ENCODE results near the gene SEC31A.
"Not testable (repeated sequence)": the region's sequence is repeated elsewhere in the genome, so short reads cannot be mapped to it uniquely, and the experiment has no call there.

SEC31A gene

DNA sequence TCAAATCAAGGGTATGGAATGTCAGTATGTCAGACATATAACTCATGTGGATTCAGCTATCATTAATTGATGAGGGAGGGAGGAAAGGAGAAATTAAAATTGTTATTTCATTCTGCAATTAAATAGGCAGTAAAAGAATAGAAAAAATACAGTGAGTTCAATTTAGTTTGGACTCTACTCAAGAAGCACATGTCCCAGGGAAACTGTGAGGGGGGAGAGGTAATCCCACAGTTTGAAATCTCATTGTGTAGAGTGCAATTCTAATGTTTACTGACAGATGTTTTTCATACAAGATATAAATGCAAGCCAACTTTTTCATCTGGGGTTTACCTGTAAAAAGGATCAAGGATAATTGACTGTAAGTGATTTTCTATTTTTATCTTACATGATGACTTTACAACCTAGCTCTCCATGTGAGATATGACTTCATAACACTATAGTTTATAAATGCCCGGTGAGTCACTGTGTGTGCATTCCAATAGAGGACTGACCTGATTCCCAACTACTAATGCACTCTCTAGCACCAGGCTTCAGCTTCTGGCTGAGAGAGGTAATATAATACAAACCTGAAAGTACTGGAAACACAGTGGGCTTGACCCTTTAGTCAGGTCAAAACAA is 57.1 kb downstream of the SEC31A start:
- no peak for DNase-seq

DNA sequence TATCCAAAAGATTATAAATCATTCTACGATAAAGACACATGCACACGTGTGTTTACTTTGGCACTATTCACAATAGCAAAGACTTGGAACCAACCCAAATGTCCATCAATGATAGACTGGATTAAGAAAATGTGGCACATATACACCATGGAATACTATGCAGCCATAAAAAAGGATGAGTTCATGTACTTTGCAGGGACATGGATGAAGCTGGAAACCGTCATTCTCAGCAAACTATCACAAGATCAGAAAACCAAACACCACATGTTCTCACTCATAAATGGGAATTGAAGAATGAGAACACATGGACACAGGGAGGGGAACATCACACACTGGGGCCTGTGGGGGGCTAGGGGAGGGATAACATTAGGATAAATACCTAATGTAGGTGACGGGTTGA is 57.9 kb downstream of the SEC31A start:
- DNase-seq, result not testable (repeated sequence)

GRCh38 chr4:82825425-82825824 is 65.5 kb downstream of the SEC31A start:
- DNase-seq, result no peak

- DNase-seq, result no peak
Observed at GRCh38 chr4:82823062-82823461, 67.9 kb downstream of the SEC31A start.

- DNase-seq, result no peak
Observed at GRCh38 chr4:82820689-82821088, 70.3 kb downstream of the SEC31A start.

DNA sequence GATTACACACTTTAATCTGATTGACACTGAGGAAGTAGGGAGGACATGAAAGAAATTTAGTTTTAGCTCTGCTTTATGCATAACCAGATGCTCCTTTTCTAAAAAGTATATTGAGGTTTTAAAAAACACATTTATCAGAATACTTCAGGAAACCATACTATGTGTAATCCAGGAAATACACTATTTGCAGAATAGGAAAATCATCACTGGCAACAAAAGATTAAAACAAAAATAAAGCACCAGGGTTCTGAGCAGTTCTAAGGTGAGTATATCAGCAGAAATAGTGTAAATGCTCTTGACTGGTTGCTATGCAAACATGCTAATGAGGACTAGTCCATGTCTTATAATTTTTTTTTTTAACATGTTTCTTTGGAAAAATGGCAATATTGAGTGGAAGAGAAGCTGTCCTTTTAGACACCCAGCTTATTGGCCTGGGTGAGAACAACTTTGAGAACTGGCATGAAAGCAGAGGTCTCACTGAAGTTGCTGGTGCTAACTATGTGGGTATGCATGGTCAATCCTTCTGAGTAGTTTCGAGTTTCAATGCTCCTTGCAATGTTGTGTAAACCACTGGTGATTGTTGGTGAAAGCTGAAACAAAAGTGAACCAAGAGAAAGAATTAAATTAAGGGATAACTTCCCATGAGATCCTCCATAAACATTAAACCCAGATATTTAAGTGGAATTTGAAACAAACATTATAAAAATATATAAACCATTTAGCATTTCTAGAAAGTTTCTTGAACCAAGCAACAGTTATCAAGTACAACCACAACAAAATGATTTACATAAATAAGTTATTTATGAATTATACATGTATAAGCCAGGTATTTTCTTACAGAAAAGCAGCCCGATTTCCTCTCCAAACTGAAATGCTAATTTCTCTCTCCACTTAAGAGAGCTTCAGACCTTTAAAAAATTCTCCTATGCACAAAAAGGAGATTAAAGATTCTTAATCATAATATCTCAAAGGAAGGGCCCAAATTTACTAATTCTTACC is 72.0 kb downstream of the SEC31A start:
- no peak for DNase-seq

- not testable (repeated sequence) for DNase-seq
Observed at GRCh38 chr4:82816874-82817273, 74.1 kb downstream of the SEC31A start.

GRCh38 chr4:82814034-82814433 is 76.9 kb downstream of the SEC31A start:
- DNase-seq, result no peak

GRCh38 chr4:82811838-82812341 is 79.1 kb downstream of the SEC31A start:
- DNase-seq, result no peak

DNA sequence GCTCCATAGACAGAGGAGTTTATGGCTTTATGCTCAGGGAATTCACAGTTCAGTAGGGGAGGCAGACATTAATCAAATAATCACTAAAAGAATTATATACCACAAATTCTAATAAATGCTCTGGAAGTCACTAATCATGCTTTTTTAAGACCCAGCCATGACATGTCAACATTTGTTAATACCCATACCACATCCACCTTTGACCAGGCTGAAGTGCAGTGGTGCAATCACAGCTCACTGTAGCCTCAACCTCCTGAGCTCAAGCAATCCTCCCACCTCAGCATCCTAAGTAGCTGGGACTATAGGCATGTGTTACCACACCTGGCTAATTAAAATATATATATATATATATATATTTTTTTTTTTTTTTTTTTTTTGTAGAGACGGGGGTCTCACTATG is 79.6 kb downstream of the SEC31A start:
- DNase-seq, result no peak

DNA sequence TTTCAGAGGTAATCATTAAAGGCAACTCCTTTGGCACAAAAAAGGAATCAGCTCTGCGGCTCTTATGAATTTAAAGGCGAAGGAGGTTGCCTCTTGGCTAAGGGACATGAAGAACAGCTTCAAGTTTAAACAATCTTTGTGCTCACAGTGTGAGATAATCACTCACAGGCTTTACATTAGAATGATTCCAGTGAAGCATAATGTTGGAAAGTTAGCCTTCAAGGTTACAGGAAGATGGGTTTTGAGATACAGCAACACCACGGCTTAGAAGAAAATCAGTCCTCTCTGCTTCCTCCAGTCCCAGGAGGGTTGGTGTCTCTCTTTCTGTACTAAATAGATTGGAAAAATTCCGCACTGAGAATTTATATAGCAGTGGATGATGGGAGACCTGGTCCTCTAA is 80.8 kb downstream of the SEC31A start:
- DNase-seq, result no peak

DNA sequence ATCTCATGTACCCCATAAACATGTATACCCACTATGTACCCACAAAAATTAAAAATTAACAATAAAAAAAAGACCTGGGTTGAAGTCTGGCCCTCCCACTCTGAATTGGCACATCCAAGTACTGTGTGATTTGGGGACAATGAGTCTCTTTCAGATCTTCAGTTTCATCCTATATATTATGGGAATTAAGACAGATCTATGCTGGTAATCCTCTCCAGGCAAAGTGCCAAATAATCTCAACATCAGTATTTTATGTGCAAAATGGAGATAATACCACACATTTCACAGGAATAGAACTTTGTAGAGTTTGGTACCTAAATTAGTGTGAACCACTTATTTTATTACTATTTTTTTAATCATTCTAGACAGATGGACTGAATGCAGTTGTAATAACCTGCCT is 81.3 kb downstream of the SEC31A start:
- DNase-seq, result no peak

DNA sequence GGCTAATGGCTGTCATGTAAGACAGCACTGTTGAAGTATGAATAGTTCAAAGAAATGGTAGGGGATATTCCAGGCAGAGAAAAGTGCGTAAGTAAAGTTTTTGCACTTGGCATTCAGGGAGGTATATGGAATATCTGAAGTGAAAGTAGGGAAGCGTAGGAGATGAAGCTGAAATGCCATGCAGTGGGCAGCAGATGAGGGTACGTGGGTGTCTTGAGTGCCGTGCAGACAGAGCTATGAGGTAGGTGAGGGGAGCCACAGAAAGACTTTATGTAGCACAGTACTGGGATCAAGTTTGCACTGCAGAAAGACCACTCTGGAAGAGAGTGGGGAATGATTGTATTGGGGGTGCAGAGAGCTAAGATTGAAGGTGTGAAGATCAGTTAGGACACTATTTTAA is 87.2 kb downstream of the SEC31A start:
- DNase-seq, result no peak

DNA sequence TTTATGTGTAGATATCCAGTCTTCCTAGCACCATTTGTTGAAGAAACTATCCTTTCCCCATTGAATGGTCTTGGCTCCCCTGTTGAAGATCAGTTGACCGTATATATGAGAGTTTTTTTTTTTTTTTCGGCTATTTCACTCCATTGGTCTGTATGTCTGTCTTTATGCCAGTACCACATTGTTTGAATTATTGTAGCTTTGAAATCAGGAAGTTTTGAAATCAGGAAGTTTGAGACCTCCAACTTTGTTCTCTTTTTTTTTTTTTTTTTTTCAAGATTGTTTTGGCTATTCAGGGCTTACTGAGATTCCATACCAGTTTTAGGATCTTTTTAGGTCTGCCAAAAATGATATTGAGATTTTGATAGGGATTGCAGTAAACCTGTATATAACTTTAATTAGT is 88.0 kb downstream of the SEC31A start:
- no peak for DNase-seq

GRCh38 chr4:82801910-82802521 is 88.9 kb downstream of the SEC31A start:
- no peak for DNase-seq

DNA sequence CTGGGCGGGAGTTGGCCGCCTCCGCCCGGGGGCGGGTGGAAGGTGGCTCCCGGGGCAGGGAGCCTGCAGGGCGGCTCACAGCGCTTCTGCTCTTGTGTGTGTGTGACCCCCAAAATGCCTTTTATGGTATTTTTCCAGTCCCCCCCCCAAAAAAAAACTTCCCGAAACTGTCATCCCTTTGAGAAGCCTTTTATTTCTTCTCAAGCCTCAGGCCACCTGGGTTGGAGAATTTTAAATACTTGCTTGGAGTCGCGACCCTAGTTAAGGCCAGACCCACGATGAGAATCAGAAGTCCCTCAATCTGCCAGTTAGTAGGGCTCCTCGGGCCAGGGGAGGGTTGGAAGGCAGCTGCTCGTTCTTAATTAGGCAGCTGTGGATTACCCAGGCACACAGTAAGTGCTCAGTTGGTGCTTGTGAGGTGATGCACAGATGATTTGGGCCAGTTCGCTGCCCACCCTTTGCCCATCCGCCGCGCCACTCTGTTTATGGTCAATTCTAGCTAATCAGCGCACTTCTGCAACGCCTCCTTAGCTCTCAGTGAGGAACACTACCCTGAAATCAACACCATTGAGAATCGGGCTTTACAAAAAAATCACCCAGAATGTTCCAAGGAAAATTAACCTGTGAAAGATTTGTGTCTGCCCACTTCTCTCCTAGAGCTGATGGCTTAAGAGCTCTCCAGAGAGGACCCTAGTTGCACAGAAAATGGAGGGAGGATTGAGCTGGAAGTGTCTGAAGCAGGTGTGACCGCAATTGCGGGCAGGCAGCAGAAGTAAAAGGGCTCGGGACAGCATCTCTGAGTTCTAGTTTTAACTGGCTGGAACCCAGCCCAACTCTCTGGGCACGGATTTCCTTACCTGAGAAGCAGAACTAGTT is 91.7 kb downstream of the SEC31A start:
- DNase-seq, result no peak

GRCh38 chr4:82798168-82799005 is 92.6 kb downstream of the SEC31A start, which contains the start of gene SCD5:
Gene SCD5 (minus strand): TSS chr4:82798796. CDS start chr4:82798537, 259 bp downstream.
- no peak for DNase-seq

DNA sequence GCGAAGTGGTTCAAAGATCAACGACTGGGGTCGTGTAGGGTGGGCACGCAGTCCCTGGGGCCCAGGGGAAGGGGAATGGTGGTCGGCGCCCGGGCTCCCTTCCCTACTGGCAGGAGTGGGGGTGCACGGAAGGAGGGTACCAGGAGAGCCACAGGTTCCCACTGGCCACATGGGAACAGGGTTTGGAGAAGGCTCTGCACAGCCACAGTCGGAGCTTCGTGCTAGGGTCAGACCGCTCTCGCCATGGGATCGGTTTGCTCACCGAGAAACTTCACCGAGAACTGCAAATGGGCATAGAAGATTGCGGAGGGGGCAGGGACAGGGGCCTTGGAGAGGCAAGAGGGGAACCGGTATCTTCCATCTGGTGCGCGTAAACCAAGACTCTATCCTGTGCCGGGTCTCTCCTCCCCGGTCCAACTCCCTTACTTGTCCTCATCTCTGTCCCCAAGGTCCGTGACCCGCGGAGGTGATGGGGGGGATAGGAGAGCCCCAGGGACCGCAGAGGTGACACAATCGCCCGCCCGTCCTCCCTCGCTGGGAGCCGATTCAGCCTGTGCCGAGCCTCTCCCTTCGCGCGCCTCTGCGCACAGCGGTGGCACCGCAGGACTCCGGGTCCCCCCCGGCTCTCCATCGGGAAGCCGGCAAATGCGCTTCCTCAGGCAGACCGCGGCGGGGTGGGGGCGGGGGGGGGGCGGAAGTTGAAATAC is 93.4 kb downstream of the SEC31A start:
- DNase-seq, result no peak

DNA sequence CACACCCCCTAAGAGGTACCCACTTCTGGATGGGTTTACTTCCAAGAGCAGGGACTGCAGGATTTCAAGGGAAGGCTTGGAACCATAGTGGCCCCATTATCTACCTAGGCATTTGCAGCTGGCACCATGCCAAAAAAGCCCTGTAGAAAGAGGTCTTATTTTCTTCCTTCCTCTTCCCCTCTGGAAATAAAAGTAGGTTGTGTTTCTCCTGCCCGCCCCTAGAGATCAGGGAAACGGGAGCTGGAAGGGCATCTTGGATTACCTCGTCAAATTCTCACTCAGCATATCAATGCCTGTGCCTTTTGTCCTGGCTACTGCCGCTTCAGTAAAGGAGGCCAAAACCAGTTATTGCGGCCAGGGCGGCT is 93.9 kb downstream of the SEC31A start:
- DNase-seq, result no peak

GRCh38 chr4:82792912-82793649 is 97.9 kb downstream of the SEC31A start:
- no peak for DNase-seq
